Mesenteric fat pad (tissue), 1 donor: ENCODE measurements around the gene KRTAP5-3. TPM values are rescaled to one million over a fixed set of nuclear protein-coding genes. Genes with fewer than 3 reads are reported as not detected.
"Not testable (repeated sequence)": the region's sequence is repeated elsewhere in the genome, so short reads cannot be mapped to it uniquely, and the experiment has no call there.

ENCODE experiments used
- DNase-seq: peaks from one replicate; pipeline ENCODE4 v3.0.0-alpha.2; 2020; ENCODE audit warnings: low spot score
- long read RNA-seq: library from polyadenylated mRNA; unstranded; transcript quantifications from one replicate; pipeline ENCODE4 v2.0.0, GENCODE V29; 2020
- total RNA-seq: library from RNA; stranded (reverse); fragmentation: NEBNext Ultra II Directional; extraction: Animal tissue kit (Norgen Biotek cat#: 25700); gene quantifications from one replicate; pipeline ENCODE4 v1.2.1, GENCODE V29; 2021
- donor health status: DM: yes; HTN: yes; CAD: no.

The KRTAP5-3 gene, protein sequence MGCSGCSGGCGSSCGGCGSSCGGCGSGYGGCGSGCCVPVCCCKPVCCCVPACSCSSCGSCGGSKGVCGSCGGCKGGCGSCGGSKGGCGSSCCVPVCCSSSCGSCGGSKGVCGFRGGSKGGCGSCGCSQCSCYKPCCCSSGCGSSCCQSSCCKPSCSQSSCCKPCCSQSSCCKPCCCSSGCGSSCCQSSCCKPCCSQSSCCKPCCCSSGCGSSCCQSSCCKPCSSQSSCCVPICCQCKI
- total RNA-seq = not detected
- long read RNA-seq = 0 reads

GRCh38 chr11:1608363-1608762, at the start of gene KRTAP5-3:
TSS of gene KRTAP5-3 (minus strand) at chr11:1608463. CDS start at chr11:1608385, 78 bp downstream.
- DNase-seq = no peak

GRCh38 chr11:1656670-1657069, 48.4 kb upstream of the KRTAP5-3 start:
- peak; percentile 41 for DNase-seq

GRCh38 chr11:1656061-1656441, 47.8 kb upstream of the KRTAP5-3 start:
- DNase-seq = peak; percentile 85

DNA sequence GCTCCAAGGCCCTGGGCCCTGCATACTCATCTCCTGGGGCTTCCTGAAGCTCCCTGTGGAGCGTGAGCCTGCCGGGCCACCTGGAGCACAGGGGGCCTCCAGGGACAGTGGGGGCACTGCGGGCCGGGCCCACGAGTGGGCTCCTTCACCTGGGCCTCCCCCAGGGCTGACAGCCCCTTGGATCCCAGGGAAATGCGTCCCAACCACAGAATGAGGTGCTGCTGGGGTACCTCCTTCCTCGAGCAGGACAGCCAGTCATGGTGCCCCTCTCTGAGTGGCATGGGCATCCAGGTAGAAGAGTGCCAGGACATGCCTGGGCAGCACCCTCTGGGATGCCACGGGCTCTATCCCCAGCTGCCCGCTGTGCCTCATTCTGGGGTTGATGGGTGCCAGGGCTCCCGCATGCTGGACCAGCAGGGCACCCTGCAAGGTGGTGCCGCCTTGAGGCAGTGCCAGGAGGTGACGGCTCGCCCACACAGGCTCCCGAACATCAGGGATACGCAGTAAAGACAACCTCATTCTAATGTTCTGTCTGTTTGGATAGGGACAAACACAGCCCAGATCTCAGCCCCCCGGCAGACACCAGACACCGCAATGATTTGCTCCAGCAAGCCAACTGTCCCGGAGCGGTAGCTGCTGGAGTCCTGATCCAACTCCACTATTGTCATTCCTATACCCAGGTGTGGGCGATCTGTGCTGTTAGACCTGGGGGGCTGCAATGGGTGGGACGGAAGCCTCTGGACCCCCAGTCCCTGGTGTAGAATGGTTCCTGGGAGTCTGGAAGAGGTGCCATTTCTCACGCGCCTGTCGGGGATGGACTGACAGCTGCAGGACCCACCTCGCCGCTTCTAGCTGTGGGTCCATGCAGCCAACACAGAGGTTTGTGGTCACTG, 47.2 kb upstream of the KRTAP5-3 start:
- peak; percentile 74 for DNase-seq

DNA sequence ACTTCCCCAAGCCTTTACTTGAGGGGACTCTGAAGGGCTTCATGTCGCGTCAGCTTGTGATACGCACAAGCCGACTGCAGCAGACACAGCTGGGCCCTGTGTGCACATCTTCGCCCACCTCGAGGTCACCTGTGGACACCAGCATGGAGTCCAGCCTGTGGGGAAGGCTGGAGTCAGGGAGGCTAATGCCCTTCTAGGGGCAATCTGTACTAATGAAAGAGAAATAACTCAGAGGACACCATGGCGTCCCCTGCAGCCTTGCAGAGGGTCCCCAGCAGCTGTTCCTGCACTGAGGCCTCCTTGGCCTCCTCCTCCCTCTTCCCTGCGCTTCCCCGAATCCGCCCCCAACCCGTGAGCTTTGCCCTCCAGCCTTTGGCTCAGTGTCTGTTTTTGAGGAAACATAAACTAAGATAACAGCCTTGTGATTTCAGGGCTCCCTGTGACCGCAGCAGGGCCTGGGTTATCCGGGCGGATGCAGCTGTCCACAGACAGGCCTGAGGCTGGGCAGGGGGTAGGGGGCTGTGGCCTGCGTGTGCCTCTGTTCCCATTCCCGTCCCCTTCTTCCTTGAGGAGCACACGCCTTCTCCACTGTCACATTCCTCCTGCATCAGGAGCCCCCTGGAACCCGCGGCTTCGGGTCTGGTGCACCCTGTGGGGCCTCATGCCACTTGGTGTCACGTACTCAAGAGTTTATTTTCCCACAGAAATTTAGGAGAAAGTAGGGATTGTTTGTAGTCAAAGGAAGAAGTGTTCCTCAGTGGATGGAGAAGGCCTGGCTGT, 46.3 kb upstream of the KRTAP5-3 start:
- peak; percentile 67 for DNase-seq

- peak; percentile 51 for DNase-seq
Observed at GRCh38 chr11:1653541-1654387, 45.5 kb upstream of the KRTAP5-3 start.

GRCh38 chr11:1652771-1653540, 44.7 kb upstream of the KRTAP5-3 start:
- peak; percentile 96 for DNase-seq

GRCh38 chr11:1652442-1652770, 44.1 kb upstream of the KRTAP5-3 start:
- DNase-seq = no peak

GRCh38 chr11:1652026-1652425, 43.8 kb upstream of the KRTAP5-3 start:
- peak; percentile 82 for DNase-seq

DNA sequence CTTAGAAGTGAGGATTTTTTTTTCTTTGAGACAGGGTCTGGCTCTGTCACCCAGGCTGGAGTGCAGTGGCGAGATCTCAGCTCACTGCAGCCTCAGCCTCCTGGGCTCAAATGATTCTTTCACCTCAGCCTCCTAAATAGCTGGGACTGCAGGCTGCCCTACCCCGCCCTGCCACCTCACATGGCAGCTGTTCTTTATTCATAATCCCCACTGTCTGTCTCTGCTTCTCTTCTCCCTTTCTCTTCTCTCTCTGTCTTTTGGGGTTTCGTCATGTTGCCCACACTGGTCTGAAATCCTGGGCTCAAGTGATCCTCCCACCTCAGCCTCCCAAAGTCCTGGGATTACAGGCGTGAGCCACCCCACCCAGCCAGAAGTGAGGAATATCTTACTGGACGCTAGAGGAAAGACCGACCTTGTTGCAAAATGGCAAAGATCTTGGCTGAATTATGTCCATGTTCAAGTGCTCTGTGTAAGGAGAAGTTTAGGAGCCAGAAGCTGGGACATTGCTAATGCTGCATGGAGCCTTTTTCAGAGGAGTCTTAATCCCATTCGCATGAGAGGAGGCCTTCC, 43.2 kb upstream of the KRTAP5-3 start:
- DNase-seq = peak; percentile 39

GRCh38 chr11:1650918-1651262, 42.6 kb upstream of the KRTAP5-3 start:
- no peak for DNase-seq

- DNase-seq = no peak
Observed at GRCh38 chr11:1650034-1650917, 42.0 kb upstream of the KRTAP5-3 start.

DNA sequence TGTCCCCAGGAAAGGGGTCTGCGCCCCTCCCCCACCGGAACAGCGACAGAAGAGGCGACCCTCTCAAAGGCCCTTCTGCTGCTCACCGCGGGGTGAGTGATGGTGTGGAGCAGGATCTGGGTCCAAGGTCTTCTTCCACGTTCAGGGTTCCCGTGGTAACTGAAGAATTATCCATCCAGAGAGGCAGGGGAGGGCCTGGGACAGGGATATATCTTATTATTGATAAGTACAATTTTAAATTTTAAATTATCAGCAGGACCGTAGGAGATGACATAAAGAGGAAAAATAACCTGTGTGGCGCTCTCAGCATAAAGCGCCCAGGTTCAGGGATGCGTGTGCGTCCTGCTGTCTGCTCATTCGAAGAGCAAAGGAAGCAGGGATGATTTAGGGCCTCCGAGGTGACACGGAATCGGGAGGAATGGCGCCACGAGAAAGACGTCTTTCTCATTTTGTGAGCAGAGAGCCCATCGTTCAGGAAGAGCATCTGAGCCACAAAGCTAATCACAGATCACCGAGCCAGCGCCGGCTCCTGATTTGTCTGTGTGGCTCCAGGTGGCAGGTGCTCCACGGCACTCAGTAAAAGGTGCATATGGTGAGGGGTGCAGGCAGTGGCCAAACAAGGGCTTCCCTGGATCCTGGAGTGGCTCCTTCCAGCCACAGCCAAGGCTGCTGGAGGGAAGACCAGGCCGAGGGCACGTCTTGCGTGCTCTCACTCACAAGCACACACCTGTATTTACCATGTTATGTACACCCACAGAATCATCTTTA, 40.6 kb upstream of the KRTAP5-3 start:
- no peak for DNase-seq

DNA sequence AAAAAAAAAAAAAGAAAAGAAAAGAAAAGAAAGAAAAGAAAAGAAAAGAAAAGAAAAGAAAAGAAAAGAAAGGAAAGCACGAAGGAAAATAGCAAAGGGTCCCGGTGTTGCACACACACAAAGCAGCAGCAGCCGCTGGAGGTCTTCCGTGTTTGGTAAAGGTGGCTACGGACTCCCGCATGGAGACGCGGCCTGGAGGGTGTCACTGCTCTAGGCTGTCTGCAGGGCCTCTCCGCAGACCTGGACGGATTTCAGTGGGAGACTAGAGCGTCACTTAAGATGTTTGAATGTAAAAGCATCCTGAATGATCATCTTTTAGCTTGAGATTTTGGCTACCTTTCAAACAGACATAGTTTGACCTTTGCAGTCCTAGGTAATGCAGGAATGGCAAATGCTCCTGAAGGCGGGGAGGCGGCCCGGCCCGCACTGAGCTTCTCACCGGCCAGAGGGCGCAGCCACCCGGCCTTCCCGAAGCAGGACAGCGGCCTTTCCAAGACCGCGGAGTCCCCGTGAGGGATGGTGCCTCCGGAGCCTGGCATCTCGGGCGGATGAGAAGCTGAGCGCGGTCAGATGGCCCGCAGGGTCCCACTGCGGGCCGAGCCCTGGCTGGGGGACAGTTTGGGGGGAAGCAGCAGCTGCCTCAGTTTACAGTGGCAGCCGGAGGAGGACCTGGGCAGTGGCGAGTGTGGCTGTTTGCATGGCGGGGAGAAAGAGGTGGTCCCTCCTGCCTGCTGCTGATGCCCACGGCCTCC, 39.8 kb upstream of the KRTAP5-3 start:
- no peak for DNase-seq

- DNase-seq = not testable (repeated sequence)
Observed at GRCh38 chr11:1646540-1646939, 38.3 kb upstream of the KRTAP5-3 start.

DNA sequence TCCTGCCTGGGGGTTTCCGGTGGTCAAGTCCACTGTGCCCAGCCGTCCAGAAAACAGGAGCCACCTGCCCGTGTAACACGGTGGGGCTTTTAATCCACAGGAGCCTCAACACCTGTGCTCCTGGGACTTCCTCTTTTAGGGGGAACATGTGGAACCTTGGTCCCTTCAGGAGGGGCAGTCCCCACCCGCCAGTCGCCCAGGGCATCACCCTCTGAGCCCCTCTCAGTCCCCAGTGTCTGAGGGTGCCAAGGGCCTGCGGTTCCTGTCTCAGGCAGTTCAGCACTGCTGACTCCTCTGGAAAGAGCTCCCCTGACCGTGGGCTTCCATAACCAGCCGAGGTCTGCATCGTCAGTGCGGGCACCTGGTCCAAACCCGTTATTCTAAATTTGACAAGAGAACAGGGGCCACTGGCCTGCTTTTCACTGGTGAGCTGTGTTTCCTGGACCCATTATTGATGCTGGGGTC, 37.1 kb upstream of the KRTAP5-3 start:
- no peak for DNase-seq
